ENCODE results near the gene PRDM12.

DNA sequence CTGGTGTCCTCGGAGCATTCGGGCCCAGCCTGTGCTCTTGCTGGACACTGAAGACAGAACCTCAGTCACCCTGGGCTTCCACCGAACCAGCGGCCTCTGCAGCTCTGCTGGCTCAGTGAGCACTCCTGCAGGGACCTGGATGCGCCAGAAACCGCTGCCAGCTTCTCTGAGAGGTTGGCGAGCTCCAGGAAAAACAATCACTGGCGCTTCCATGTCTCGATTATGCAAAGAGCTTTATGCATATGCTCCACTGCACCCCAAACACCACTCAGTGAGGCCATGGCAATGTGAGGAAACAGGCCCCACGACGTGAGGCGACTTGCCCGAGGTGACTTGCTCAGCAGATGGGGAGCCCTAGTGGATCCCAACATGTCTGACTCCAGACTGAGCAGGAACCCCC lies 11.0 kb downstream of the PRDM12 start:
- TF ChIP-seq CTCF (IDR thresholded peaks at IDR 0.05) (no peak), POLR2A (IDR thresholded peaks at IDR 0.05) (no peak)

All from vagina (tissue), 2 donors.